HCEC 1CT (cell line): ENCODE measurements around the gene KPTN.

ENCODE experiments used
- DNase-seq: peaks from one replicate; pipeline ENCODE4 v3.0.0-alpha.2; 2017

The KPTN gene

DNA sequence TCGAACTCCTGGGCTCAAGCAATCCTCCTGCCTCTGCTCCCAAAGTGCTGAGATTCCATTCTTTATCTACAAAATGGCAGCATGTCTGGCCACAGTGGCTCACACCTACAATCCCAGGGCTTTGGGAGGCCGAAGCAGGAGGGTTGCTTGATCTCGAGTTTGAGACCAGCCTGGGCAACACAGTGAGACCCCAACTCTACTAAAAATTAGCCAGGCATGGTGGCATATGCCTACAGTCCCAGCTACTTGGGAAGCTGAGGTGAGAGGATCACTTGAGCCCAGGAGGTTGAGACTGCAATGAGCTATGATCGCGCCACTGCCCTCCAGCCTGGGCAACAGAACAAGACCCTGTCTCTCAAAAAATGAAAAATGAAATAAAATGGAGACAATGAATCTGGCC is 24.7 kb upstream of the KPTN start:
- DNase-seq = no peak

GRCh38 chr19:47507924-47508553 is 24.0 kb upstream of the KPTN start:
- DNase-seq = no peak

GRCh38 chr19:47507012-47507411 is 23.0 kb upstream of the KPTN start:
- DNase-seq = no peak

DNA sequence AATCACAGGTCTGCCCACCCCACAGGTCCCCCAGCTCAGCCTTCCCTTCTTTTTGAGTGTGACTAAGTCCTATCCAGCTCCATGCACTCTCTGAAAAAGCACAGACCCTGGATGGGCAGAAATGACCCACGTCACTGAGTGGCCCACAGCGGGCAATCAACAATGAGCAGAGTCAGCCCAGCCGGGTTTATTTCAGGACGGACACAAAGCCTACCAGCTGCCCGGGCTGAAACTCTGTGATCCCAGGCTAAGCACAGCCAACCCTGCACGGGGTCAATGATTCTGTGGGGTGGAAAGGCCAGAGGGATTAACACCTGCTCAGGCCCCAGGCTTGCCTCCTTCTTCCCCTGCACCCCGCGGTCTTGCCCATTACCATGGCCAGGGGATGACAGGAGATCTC is 22.4 kb upstream of the KPTN start:
- DNase-seq = no peak

- DNase-seq = no peak
These were observed 21.5 kb upstream of the KPTN start for GRCh38 chr19:47505506-47505905.

DNA sequence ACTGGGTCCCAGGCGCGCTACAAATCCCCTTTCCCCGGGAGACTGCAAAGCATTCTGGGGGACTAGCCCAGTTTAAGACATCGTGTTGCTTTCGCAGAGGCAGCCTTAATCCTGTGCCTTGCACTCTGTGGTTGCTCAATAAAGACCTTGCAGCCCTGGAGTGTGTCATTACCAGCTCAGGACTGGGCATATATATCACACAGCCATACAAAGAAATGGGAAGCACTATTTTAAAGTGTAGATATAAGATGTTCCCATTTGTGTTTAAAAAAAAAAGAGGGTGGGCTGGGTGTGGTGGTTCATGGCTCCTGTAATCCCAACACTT is 19.8 kb upstream of the KPTN start:
- no peak for DNase-seq

GRCh38 chr19:47503130-47503825 is 19.3 kb upstream of the KPTN start:
- no peak for DNase-seq

GRCh38 chr19:47499863-47500830 is 16.1 kb upstream of the KPTN start:
- DNase-seq = no peak

- no peak for DNase-seq
These were observed 15.4 kb upstream of the KPTN start for GRCh38 chr19:47499371-47499770.

GRCh38 chr19:47498561-47498960 is 14.5 kb upstream of the KPTN start:
- no peak for DNase-seq

GRCh38 chr19:47497821-47498520 is 14.0 kb upstream of the KPTN start:
- DNase-seq = no peak

GRCh38 chr19:47497050-47497766 is 13.2 kb upstream of the KPTN start:
- DNase-seq = no peak

- DNase-seq = no peak
These were observed 11.7 kb upstream of the KPTN start for GRCh38 chr19:47495478-47496372.

DNA sequence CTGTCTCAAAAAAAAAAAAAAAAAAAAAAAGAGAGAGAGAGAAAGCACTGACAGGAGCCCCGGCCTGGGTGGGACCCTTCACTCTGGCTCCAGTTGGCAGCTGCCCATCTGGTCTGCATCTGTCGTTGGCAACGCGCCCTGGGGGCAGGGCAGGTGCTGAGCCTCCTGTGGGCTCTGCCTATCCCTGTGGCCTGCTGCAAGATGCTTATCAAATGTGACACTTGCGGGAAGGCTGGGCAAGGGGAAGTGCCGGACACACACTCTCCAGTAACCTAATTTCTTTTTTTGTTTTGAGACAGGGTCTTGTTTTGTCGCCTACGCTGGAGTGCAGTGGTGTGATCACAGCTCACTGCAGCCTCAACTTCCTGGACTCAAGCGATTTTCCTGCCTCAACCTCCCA is 10.7 kb upstream of the KPTN start:
- DNase-seq = no peak

- DNase-seq = no peak
These were observed 10.2 kb upstream of the KPTN start for GRCh38 chr19:47494211-47494547.

- DNase-seq = no peak
These were observed 9.6 kb upstream of the KPTN start for GRCh38 chr19:47493378-47494210.

DNA sequence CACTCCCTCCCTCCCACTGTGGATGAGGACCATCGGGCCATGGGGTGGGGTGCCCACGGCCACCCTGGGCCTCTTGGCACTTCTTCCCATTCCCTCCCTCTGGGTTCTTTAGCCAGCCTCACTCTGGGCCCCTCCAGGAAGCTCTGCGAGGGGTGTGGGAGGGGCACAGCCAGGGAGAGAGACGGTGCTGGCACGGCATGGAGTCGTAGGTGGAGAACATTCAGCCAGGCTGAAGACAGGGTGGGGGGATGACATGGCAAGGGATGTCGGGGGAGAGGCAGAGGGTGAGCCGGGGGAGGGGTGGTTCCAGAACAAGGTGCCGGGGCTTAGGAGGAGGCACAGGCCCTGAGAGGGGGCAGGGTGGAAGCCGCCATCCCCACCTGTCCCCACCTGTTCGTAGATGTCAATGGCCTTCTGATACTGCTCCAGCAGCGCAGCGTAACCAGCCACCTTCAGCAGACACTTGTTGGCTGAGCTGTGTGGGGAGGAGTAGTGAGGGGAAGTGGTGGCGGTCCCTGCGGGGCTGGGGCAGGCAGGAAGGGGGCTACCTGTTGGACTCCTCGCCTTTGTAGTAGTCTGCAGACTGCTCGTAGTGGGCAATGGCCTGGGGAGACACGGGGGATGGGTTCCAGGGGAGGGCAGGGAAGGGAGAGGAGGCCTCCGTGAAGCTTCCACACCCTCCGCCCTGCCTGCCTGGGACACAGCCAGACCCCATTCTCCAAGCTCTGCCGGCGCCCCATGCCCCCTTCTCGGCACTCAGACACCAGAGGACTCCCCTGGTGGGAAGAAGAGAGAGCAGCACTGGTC is 8.8 kb upstream of the KPTN start:
- DNase-seq = no peak

- no peak for DNase-seq
These were observed 8.1 kb upstream of the KPTN start for GRCh38 chr19:47492137-47492533.

DNA sequence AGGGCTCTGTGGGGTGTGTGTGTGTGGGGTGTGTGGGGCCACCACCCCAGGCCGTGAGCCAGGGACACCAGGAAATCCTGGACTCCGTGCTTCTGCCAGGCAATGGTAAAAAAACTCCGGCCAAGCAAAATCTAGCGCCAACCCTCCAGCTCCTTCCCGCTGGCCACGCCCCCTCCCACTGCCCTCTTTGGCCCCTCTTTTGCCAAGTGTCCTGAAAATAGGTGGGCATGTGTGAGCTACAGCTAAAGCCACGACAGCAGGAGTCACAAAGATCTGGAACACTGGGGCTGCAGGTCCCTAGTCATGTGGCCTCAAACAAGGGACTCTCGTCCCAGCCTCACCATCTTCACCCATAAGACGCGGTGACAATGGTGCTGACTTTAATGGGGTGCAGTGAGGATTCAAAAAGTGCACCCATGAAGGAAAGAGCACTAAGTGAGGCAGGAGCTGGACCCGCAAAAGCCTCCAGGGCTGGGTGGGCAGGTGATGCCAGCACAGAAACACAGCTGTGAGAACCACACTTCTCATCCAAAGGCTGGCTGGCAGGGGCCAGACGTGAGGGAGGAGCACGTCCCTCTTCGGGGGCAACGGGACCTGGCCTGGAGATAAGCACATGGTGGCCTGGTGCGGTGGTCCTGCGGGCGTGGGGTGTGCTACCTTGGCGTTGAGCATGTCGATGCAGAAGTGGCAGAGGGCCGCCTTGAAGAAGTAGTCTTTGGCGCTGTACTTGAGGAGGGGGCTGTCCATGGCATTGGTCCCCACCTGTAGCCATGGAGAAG is 7.5 kb upstream of the KPTN start:
- no peak for DNase-seq
